Fibroblast of skin of left biceps (primary cell): ENCODE data around the gene LAG3.

Experiments
- DNase-seq, 2 experiments: peaks; one replicate each; pipeline ENCODE4 v3.0.0-alpha.2; 2013; ENCODE audit warnings: low read depth in 2 of 2

The LAG3 gene

DNA sequence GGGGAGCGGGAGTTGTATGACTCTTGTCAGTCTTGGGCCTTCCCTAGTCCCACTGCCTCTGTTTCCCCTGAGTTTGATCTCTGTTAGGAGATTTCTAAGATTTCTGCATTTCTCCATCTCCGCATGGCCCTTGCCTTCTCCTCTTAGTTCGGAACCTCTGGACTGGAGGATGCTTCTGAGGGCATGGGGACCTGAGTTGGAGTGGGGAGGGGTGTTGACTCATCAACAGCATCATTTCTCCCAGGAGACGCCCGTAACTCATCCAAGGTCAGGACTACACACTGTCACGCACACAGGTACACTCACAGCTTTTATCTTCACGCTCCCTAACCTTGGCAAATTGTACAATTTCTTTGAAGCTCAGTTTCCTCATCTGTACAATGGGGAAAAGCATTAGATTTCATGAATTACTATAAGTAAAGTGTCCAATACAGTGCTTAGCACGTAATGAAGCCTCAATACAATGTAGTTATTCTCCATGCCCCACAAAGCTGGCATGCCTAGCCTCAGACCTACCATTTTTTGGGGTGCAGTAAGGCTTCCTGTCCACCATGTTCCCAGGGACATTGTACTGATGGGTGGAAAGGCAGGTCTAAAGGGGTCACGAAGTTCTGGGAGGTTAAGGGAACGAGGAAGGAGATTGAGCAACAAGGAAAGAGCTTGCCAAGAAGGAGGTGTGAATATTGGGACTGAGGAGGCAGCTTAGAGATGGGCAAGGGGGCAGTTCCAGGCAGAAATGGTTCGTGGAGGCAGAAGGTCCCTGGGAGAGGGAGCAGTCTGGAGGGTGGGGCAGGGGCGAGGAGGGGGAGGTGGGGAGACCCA, 600 bp upstream of the LAG3 start:
- DNase-seq: no peak

GRCh38 chr12:6772726-6773589, 638 bp downstream of the LAG3 start:
- no peak for DNase-seq

GRCh38 chr12:6773590-6774351, 1.5 kb downstream of the LAG3 start:
- DNase-seq: no peak

DNA sequence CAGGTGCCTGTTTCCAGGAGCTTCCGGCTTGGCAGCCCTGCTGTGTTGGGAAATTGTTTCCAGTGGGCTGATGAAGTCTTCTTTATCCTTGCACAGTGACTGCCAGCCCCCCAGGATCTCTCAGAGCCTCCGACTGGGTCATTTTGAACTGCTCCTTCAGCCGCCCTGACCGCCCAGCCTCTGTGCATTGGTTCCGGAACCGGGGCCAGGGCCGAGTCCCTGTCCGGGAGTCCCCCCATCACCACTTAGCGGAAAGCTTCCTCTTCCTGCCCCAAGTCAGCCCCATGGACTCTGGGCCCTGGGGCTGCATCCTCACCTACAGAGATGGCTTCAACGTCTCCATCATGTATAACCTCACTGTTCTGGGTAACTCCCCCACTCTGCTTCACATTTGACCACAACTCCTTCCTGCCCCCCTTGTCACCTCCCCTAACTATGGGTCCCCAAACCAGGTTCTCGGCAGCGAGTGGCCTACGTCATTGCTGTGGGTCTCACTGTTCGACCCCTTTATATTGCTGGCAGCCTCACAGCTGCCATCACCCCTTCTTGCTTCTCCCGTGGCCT, 2.3 kb downstream of the LAG3 start:
- DNase-seq: no peak

- no peak for DNase-seq
These were observed 3.2 kb downstream of the LAG3 start for GRCh38 chr12:6775185-6776174.

DNA sequence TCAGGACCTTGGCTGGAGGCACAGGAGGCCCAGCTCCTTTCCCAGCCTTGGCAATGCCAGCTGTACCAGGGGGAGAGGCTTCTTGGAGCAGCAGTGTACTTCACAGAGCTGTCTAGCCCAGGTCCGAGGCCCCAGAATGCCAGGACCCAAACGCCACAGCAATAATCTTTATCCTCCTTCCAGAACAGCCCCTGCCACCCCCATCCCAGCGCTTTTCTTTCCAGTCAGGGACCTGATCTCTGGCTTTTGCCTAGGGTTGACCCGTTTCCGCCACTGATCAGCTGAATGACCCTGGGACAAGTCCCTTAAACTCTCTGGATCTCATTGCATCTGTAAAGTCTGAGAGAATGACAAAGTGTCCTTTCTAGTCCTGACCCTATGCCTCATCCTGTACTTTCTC, 5.1 kb downstream of the LAG3 start:
- DNase-seq: no peak

DNA sequence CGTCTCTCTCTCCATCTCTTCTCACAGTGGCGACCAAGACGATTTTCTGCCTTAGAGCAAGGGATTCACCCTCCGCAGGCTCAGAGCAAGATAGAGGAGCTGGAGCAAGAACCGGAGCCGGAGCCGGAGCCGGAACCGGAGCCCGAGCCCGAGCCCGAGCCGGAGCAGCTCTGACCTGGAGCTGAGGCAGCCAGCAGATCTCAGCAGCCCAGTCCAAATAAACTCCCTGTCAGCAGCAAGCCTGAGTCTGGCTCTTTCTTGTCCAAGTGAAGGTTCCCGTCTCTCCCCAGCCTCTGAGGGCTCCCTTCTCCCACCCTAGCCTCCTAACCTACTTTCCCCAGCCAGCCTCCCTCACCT, 5.9 kb downstream of the LAG3 start:
- no peak for DNase-seq

- DNase-seq: peak; percentile 78 to 80
These were observed 6.5 kb downstream of the LAG3 start for GRCh38 chr12:6778574-6779550.

- no peak for DNase-seq
These were observed 7.5 kb downstream of the LAG3 start for GRCh38 chr12:6779708-6780432.

GRCh38 chr12:6780573-6780972, 8.3 kb downstream of the LAG3 start:
- DNase-seq: no peak

DNA sequence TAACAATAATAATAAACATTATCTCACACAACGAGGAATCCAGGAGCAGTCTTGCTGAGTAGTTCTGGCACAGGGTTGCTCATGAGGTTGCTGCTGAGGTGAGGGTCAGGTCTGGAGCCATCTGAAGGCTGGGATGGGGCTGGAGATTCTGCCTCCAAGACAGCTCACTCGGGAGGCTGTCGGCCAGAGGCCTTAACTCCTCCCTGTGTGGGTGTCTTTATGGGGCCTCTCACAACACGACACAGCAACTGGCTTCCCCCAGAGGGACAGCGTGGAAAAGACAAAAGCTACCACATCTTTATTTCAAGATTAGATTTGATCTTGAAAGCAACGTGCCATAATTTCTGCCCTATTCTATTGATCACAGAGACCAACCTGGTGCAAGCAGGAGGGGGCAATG, 9.8 kb downstream of the LAG3 start:
- no peak for DNase-seq

- no peak for DNase-seq
These were observed 10.7 kb downstream of the LAG3 start for GRCh38 chr12:6782850-6783566.

GRCh38 chr12:6783828-6784227, 11.5 kb downstream of the LAG3 start:
- no peak for DNase-seq

DNA sequence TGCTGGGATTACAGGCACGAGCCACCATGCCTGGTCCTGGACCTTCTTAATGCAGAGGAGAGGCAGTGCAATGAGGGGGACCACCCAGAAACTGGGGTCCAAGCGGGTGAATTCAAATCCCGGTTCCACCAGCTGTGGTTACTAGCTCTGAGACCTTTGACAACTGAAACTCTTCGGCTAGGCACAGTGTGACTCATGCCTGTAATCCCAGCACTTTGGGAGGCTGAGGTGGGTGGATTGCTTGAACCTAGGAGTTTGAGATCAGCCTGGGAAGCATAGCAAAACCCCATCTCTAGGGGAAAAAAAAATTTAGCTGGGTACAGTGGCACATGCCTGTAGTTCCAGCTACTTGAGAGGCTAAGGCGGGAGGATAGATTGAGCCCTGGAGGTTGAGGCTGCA, 12.0 kb downstream of the LAG3 start:
- DNase-seq: no peak

- no peak for DNase-seq
These were observed 12.4 kb downstream of the LAG3 start for GRCh38 chr12:6784761-6785160.

DNA sequence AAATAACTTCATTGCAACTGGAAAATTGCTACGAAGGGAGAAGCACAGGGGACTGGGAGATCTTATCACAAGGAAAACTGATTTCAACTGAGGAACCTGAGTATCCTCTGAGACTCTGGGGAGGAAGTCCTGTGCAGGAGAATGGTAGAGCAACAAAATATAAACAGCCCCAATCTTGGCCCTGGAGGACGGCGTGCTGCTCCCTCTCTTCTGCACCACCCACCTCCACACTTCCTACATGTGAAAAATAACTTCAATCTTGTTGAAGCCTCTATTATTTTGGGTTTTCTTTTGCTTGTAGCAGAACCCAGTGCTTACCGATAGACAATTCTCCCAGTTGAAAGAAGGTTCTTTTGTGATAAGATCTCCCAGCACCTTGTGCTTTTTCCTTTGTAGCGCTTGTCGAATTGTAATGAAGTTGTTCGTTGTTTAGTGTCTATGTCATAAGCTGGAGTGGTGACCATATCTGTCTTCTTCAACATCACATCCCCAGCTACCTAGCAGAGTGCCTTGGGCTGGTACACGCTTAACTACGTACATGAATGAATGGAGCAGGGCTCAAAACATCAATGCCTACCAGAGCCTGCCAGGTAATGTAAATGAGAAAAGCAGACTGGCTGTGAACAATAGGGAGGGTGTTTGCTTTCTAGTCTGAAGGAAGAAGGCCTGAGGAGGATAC, 14.2 kb downstream of the LAG3 start:
- no peak for DNase-seq

DNA sequence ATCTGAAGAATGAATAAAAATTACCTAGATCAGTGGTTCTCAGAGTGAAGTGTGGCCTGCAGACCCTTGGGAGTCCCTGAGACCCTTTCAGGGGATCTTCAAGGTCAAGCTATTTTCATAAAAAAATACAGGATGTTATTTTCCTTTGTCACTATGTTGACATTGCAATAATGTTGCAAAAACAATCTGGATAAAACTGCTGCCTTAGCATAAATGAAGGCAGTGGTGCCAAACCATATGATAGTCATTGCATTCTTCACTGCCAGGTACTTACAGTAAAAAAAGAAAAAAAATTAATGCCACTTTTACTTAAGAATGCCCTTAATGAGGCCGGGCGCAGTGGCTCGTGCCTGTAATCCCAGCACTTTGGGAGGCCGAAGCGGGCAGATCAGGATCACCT, 15.0 kb downstream of the LAG3 start:
- DNase-seq: no peak
